Measurements from ENCODE around the gene AGER.

GRCh38 chr6:32216998-32217397 lies 32.9 kb upstream of the AGER start:
- no peak for TF ChIP-seq TCF4 (CRISPR knock-in tag; IDR thresholded peaks at IDR 0.05; ENCODE audit: borderline replicate concordance)
- TF ChIP-seq SNAI2 (CRISPR knock-in tag; IDR thresholded peaks at IDR 0.05), result no peak
- no peak for TF ChIP-seq ZNF8 (CRISPR knock-in tag; IDR thresholded peaks at IDR 0.05)
- TF ChIP-seq CREB5 (CRISPR knock-in tag; IDR thresholded peaks at IDR 0.05; ENCODE audit: low read depth), result no peak
